Smooth muscle cell of bladder (primary cell): ENCODE results near the gene PCDHA6. TPM values are rescaled to one million over a fixed set of nuclear protein-coding genes. Genes with fewer than 3 reads are reported as not detected.

Experiments
- total RNA-seq: library from RNA; depleted of rRNA; stranded (reverse); fragments of >200 nt; gene quantifications from 2 replicates; pipeline ENCODE4 v1.2.3, GENCODE V29; 2014

PCDHA6 gene
- total RNA-seq: 0.14 and 0.55 TPM in 2 replicates

DNA sequence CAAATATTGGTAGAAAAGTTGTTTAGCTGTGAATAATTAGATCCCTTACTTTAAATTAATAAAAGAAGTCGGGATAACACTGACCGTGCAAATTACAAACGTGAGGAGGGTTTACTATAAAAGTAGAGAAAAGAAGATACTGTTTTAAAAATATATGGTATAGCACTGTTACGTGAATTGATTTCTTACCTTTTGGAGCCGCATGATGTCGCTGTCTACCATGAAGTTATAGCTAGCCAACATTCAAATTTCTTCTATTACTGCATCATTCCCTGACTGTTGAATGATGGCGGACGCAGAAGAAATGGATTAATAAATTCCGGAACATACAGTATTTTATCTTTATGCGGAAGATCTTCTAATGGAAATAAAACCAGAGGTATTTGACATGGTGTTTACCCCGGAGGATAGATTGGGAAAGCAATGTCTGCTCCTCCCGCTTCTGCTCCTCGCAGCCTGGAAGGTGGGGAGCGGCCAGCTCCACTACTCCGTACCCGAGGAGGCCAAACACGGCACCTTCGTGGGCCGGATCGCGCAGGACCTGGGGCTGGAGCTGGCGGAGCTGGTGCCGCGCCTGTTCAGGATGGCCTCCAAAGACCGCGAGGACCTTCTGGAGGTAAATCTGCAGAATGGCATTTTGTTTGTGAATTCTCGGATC is at the start of gene PCDHA6:
PCDHA6 (plus strand) TSS at position 257 of the 658 bp plus-strand sequence; CDS start at position 389, 132 bp downstream.

GRCh38 chr5:140785905-140786686 is 41.7 kb upstream of the PCDHA6 start, which contains the start of gene PCDHA1:
PCDHA1 (plus strand) TSS chr5:140786140.

DNA sequence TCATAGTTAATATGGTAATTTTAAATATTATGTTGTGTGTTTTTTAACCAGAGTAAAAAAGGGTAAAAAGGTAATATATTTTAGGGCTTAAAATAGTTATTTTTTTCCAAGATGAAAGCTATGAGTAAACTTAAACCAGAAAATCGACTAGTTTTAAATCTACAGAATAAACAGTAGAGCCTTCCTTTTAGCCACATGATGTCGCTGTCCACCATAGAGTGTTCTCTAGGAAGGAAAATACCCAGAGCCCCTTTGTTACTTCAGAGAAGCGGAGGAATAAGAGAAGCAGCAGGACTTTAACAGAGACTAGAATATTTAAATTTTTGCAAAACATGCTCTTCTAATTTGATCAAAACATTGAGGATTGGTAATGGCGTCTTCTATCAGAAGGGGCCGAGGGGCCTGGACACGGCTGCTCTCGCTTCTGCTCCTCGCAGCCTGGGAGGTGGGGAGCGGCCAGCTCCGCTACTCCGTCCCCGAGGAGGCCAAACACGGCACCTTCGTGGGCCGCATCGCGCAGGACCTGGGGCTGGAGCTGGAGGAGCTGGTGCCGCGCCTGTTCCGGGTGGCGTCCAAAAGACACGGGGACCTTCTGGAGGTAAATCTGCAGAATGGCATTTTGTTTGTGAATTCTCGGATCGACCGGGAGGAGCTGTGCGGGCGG is 33.0 kb upstream of the PCDHA6 start, which contains the start of gene PCDHA2:
PCDHA2 (plus strand) TSS at position 258 of the 664 bp plus-strand sequence.

DNA sequence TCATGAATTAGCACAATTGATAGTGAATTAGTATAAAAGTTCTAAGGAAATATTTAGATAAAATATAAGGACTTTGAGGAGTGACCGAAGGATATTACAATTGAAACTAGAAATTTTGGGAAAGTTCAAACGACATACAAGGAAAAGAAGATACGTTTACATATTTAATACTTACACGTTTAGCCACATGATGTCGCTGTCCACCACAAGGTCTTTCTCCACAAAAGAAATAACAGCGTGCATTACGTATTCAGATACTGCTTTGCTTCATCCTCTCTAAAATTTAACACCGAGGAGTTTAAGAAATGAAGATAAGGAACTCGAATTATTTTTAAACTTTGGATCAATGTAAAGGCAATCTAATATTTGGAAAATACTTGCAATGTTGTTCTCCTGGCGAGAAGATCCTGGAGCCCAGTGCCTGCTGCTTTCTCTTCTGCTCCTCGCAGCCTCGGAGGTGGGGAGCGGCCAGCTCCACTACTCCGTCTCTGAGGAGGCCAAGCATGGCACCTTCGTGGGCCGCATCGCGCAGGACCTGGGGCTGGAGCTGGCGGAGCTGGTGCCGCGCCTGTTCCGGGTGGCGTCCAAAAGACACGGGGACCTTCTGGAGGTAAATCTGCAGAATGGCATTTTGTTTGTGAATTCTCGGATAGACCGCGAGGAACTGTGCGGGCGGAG is 26.8 kb upstream of the PCDHA6 start, which contains the start of gene PCDHA3:
PCDHA3 (plus strand) TSS at position 242 of the 678 bp plus-strand sequence.

GRCh38 chr5:140806834-140807775 is 20.7 kb upstream of the PCDHA6 start, which contains the start of gene PCDHA4:
PCDHA4 (plus strand) TSS chr5:140807068.

GRCh38 chr5:140821375-140822280 is 6.1 kb upstream of the PCDHA6 start, which contains the start of gene PCDHA5:
PCDHA5 (plus strand) TSS chr5:140821613.

GRCh38 chr5:140833993-140834392 is 6.2 kb downstream of the PCDHA6 start, which contains the start of gene PCDHA7:
PCDHA7 (plus strand) TSS chr5:140834269; CDS start chr5:140834384, 115 bp downstream.

DNA sequence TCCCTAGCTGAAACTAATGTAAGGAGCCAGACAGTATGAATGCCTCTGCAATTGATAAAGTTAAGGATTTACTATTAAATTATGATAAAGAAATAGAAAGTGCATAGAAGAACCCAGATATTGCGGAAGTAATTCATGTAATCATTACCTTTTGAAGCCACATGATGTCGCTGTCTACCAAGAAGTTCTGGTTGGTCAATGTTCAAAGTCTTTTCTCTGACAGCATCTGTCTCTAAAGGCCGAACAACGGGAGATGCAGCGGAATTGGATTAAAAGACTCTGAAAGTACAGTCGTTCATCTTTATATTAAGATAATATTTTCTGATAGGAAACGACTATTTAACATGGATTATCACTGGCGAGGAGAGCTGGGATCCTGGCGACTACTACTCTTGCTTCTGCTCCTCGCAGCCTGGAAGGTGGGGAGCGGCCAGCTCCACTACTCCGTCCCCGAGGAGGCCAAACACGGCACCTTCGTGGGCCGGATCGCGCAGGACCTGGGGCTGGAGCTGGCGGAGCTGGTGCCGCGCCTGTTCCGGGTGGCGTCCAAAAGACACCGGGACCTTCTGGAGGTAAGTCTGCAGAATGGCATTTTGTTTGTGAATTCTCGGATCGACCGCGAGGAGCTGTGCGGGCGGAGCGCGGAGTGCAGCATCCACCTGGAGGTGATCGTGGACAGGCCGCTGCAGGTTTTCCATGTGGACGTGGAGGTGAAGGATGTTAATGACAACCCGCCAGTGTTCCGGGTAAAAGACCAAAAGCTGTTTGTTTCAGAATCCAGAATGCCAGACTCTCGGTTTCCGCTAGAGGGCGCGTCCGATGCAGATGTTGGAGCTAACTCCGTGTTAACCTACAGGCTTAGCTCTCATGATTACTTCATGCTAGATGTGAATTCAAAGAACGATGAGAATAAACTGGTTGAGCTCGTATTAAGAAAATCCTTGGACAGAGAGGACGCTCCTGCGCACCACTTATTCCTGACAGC is 13.5 kb downstream of the PCDHA6 start, which contains the start of gene PCDHA8:
PCDHA8 (plus strand) TSS at position 210 of the 985 bp plus-strand sequence; CDS start at position 345, 135 bp downstream.

GRCh38 chr5:140848139-140849102 is 20.7 kb downstream of the PCDHA6 start, which contains the start of gene PCDHA9:
PCDHA9 (plus strand) TSS chr5:140848382; CDS start chr5:140848496, 114 bp downstream.

GRCh38 chr5:140855772-140856674 is 28.3 kb downstream of the PCDHA6 start, which contains the start of gene PCDHA10:
PCDHA10 (plus strand) TSS chr5:140855897; CDS start chr5:140856049, 152 bp downstream.

DNA sequence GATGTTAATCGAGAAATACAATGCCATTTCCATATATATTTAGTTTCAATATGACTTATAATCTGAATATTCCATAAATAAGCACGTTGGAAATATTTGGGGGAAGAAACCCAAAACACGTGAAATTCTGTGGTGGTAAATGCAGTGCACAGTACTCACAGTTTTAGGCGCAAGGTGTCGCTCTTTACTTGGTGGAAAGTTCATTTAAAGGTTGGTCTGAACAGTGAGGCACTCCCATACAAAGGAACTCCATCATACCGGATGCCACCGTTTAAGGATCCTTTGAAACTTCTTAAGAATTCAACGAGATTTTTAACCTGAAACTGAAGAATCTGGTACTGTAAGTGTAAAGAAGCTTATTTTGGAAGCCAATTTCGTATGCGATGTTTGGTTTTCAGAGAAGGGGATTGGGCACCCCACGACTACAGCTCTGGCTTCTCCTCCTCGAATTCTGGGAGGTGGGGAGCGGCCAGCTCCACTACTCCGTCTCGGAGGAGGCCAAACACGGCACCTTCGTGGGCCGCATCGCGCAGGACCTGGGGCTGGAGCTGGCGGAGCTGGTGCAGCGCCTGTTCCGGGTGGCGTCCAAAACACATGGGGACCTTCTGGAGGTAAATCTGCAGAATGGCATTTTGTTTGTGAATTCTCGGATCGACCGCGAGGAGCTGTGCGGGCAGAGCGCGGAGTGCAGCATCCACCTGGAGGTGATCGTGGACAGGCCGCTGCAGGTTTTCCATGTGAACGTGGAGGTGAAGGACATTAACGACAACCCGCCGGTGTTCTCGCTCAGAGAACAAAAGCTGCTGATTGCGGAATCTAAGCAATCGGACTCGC is 41.2 kb downstream of the PCDHA6 start, which contains the start of gene PCDHA11:
PCDHA11 (plus strand) TSS at position 237 of the 834 bp plus-strand sequence; CDS start at position 384, 147 bp downstream.

GRCh38 chr5:140875085-140876065 is 47.6 kb downstream of the PCDHA6 start, which contains the start of gene PCDHA12:
PCDHA12 (plus strand) TSS chr5:140875308; CDS start chr5:140875473, 165 bp downstream.

